ENCODE measurements around the gene CORO1C.

DNA sequence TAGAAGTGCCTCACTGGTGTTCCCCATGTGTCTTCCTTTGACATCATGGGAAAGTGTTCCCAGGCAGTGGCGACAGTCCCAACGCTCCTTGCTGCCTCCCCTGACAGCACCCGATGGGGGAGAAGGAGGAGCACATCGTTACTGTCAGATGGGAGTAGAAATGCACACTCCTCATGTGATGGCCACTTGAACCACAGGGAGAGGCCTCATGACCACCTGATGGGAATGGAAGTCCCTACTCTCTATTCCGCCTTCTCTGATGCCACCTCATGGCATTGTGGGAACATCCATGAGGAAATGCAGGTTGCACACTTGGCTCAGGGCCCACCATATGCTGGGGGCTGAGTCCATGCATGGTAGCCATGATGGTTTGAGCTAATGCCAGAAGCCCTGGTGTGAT is 14.3 kb upstream of the CORO1C start:
- no peak for TF ChIP-seq RAD21 (IDR thresholded peaks at IDR 0.05; ENCODE audit: low read depth)
- TF ChIP-seq, protein P1, sequence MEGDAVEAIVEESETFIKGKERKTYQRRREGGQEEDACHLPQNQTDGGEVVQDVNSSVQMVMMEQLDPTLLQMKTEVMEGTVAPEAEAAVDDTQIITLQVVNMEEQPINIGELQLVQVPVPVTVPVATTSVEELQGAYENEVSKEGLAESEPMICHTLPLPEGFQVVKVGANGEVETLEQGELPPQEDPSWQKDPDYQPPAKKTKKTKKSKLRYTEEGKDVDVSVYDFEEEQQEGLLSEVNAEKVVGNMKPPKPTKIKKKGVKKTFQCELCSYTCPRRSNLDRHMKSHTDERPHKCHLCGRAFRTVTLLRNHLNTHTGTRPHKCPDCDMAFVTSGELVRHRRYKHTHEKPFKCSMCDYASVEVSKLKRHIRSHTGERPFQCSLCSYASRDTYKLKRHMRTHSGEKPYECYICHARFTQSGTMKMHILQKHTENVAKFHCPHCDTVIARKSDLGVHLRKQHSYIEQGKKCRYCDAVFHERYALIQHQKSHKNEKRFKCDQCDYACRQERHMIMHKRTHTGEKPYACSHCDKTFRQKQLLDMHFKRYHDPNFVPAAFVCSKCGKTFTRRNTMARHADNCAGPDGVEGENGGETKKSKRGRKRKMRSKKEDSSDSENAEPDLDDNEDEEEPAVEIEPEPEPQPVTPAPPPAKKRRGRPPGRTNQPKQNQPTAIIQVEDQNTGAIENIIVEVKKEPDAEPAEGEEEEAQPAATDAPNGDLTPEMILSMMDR (IDR thresholded peaks at IDR 0.05 in 2 of 3, conservative IDR thresholded peaks at IDR 0.05 in 1 of 3; ENCODE audit: borderline replicate concordance in 1 of 3, insufficient read depth in 1 of 3, low read depth in 2 of 3, low read length in 2 of 3), result no peak
- TF ChIP-seq, protein P2, sequence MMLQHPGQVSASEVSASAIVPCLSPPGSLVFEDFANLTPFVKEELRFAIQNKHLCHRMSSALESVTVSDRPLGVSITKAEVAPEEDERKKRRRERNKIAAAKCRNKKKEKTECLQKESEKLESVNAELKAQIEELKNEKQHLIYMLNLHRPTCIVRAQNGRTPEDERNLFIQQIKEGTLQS (IDR thresholded peaks at IDR 0.05), result no peak
- TF ChIP-seq POLR2A (IDR thresholded peaks at IDR 0.05; ENCODE audit: borderline replicate concordance, extremely low read depth, insufficient read depth, insufficient read length), result no peak
- TF ChIP-seq REST (IDR thresholded peaks at IDR 0.05; ENCODE audit: low read depth), result no peak
- TF ChIP-seq SP1 (IDR thresholded peaks at IDR 0.05; ENCODE audit: low read depth), result no peak
- no peak for TF ChIP-seq JUND (IDR thresholded peaks at IDR 0.05)
- TF ChIP-seq ELF1 (IDR thresholded peaks at IDR 0.05; ENCODE audit: borderline replicate concordance, low read depth), result no peak
- TF ChIP-seq YY1 (IDR thresholded peaks at IDR 0.05; ENCODE audit: extremely low read depth, insufficient replicate concordance, low read depth, low read length), result no peak
- TF ChIP-seq FOSL1 (IDR thresholded peaks at IDR 0.05; ENCODE audit: low read depth), result no peak
- no peak for TF ChIP-seq SIN3A (IDR thresholded peaks at IDR 0.05; ENCODE audit: low read depth)
- TF ChIP-seq EZH2phosphoT487 (IDR thresholded peaks at IDR 0.05; ENCODE audit: borderline replicate concordance), result no peak

Measured in HCT116 (cell line).